HG03064 (cell line): ENCODE results near the gene FGFR3.

Experiments
- ATAC-seq: cut with Tn5 transposase; IDR thresholded peaks from one replicate; pipeline ENCODE4 v1.9.1; 2021; ENCODE audit warnings: low read depth; ENCODE audit not compliant: unreplicated experiment

Gene FGFR3

DNA sequence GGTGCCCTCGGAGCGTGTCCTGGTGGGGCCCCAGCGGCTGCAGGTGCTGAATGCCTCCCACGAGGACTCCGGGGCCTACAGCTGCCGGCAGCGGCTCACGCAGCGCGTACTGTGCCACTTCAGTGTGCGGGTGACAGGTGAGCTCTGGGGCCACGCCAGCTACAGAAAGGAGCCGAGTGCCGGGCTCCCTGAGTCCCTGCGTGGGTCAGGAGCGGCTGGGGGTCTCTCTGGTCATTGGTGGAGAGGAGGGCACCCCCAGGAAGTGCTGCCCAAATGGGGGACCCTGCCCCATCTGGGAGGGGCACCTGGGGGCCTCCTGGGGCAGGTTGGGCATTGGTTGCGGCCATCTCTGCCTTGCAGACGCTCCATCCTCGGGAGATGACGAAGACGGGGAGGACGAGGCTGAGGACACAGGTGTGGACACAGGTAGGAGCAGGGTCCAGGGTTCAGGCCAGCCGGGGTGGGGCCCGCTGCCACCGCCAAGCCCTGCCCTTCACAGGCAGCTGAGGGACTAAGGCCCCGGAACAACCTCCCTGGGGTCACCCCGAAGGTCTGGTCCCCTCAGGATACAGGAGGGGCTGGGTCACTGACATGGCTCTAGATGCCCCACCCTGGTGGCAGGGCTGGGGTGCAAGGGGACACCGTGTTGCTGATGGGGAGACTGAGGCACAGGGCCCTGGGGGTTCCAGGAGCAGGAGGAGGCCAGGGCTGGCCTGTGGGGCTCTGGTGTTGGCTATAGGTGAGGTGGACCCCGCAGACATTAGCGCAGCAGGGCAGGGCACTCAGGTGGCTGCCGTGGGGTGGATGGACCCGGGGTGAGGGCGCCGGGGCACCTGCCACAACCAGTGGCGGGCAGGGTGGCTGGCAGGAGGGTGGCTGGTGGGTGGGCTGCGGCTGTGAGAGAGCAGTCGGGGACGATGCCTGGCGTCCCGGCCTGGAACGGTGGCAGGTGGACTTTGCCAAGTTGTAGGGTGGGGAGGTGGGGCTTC, 6.6 kb downstream of the FGFR3 start:
- ATAC-seq, result no peak

DNA sequence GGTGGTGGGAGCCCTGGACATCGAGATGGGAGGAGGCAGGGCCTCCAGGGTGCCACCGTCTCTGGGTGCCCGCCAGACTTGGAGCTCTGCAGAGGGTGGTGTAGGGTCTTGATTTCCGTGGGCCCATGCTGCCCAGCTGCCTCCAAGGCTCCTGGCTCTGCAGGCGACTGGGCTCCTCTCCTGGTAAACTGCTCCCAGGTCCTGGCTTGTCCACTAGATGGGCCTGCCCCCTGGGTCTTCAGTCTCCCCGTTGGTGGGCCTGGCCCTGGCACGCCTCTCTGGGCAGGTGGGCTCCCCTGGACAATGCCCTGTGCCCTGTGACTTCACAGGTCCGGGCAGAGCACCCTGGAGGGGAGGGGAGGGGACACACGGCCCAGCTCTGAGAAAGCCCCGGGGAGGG, 7.7 kb downstream of the FGFR3 start:
- no peak for ATAC-seq

DNA sequence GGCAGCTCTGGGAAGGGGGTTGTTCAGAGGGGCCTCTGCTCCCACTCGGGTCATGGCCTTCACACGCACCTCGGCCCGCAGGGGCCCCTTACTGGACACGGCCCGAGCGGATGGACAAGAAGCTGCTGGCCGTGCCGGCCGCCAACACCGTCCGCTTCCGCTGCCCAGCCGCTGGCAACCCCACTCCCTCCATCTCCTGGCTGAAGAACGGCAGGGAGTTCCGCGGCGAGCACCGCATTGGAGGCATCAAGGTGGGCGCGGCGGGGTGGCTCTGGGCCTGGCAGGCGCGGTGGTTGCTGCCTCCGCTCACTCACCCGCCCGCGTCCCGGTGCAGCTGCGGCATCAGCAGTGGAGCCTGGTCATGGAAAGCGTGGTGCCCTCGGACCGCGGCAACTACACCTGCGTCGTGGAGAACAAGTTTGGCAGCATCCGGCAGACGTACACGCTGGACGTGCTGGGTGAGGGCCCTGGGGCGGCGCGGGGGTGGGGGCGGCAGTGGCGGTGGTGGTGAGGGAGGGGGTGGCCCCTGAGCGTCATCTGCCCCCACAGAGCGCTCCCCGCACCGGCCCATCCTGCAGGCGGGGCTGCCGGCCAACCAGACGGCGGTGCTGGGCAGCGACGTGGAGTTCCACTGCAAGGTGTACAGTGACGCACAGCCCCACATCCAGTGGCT, 8.3 kb downstream of the FGFR3 start:
- no peak for ATAC-seq

DNA sequence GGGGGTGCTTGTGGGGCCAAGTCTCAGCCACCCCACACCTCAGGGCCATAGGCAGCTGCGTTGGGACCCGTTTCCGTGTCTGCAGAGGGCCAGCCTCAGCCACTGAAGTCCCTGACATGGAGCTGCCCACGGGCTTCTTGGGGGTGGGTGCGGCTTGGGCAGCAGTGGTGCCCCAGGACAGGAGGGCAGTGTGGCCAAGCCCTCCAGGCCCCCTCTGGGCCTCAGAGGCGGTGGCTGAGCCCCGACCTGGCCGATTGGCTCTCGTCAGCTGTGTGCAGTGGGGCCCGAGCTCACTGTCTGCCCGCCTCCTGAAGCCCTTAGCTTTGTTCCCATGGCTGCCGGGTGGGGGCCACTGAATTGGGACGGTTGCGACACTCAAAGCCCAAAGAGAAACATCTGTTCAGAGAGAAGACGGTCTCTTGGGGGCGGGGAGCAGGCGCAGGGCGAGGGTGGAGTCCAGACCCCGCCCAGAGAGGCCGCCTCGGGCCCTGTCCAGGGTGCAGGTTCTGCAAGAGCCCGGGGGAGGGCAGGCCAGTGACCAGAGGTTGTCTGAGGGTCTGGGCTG, 9.1 kb downstream of the FGFR3 start:
- ATAC-seq, result no peak

DNA sequence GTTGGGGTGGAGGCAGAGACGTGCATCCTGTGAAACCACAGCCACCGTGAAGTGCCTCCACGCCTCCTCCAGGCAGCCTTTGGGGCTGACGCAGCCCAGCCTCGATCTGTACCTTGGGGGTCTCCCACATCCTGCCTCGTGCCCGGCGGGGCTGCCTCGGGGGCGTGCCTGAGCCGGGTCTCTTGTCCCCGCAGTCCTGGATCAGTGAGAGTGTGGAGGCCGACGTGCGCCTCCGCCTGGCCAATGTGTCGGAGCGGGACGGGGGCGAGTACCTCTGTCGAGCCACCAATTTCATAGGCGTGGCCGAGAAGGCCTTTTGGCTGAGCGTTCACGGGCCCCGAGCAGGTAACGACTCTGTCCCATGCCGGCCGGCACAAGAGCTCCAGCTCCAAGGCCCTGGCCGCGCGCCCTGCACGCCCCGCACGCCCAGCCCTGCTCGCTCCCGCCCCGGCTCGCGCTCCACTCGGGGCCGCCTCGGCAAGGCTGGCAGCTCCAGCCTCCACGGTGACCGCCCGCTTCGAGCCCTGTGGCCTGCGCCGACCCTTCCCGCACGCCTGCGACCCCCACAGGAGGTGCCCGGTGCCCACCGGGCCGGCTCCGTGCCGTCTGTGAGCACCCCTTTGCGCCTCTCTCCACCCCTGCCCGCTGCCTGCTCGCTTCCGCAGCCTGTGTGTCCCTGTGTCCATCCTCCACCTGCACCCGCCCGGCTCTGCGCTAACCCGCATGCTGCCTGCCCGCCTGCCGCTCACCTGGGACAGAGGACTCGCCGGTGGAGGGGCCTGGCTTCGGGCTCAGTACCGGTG, 9.8 kb downstream of the FGFR3 start:
- ATAC-seq, result no peak

DNA sequence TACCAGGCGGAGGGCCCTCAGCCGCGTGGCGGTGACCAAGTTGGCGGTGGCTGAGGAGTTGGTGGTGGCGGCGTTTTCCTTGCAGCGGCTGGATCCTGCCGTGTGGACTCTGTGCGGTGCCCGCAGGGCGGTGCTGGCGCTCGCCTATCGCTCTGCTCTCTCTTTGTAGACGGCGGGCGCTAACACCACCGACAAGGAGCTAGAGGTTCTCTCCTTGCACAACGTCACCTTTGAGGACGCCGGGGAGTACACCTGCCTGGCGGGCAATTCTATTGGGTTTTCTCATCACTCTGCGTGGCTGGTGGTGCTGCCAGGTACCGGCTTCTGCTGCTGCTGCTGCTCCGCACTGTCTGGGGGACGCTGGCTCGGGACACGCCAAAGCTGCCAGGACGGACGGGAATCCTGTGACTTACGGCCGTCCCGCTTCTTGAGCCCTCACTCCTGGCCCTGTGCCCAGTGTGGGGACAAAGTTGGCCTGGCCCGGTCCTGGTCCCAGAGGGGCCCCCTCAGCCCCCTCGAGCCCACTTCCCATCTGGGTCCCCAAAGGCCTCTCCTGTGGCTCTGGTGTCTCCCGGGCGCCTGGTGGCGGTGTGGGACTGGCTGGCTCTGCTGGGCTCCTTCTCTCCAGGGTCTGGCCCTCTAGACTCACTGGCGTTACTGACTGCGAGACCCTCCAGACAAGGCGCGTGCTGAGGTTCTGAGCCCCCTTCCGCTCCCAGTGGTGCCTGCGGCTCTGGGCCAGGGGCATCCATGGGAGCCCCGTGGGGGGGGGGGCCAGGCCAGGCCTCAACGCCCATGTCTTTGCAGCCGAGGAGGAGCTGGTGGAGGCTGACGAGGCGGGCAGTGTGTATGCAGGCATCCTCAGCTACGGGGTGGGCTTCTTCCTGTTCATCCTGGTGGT, 10.7 kb downstream of the FGFR3 start:
- ATAC-seq, result no peak

DNA sequence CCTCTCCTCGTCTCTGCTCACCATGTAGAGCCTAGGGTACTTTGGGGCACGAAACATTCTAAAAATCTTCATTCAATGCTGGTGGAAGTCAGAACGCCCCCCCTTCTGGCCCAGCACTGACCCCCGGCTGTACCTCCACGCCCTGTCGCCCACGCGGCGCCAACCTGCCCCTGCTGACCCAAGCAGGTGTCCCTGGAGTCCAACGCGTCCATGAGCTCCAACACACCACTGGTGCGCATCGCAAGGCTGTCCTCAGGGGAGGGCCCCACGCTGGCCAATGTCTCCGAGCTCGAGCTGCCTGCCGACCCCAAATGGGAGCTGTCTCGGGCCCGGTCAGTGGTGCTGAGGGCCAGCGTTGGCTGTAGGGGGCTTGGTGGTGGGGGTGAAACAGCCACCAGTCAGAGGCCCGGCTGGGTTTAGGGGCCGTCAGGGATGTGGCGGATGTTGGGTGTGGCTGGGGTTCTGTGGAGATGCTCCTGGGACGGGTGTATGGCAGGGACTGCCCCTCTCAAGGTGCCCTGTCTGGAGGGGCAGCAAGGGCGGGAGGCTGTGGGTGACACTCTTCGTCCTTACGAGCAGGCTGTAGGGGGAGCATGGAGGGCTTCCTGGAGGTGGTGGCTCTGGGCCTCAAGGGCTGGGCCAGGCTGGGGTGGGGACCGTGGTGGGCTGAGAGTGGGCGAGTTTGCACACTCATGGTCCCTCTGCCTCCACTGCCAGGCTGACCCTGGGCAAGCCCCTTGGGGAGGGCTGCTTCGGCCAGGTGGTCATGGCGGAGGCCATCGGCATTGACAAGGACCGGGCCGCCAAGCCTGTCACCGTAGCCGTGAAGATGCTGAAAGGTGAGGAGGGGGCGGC, 11.8 kb downstream of the FGFR3 start:
- ATAC-seq, result no peak

DNA sequence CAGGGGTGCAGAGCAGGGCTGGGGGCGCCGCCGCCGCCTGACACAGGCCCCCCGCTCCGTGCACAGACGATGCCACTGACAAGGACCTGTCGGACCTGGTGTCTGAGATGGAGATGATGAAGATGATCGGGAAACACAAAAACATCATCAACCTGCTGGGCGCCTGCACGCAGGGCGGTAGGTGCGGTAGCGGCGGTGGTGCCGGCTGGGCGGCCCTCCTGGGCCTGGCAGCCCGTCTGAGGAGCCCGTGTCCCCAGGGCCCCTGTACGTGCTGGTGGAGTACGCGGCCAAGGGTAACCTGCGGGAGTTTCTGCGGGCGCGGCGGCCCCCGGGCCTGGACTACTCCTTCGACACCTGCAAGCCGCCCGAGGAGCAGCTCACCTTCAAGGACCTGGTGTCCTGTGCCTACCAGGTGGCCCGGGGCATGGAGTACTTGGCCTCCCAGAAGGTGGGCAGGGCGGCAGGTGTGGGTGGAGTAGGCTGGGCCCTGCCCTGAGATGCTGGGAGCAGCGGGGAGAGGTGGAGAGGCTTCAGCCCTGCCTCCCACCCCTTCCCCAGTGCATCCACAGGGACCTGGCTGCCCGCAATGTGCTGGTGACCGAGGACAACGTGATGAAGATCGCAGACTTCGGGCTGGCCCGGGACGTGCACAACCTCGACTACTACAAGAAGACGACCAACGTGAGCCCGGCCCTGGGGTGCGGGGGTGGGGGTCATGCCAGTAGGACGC, 12.6 kb downstream of the FGFR3 start:
- ATAC-seq, result no peak

DNA sequence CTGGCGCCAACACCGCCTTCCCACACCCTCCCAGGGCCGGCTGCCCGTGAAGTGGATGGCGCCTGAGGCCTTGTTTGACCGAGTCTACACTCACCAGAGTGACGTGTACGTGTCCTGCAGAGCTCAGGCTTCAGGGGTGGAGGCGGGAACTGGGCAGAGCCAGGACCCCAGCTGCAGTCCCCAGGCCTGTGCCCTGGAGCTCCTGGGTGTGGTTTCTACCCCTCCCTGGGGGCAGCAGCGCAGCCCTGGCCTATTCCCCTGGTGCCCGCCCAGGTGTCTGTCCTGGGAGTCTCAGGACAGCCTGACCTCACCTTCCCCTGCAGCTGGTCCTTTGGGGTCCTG, 13.1 kb downstream of the FGFR3 start:
- ATAC-seq, result no peak

DNA sequence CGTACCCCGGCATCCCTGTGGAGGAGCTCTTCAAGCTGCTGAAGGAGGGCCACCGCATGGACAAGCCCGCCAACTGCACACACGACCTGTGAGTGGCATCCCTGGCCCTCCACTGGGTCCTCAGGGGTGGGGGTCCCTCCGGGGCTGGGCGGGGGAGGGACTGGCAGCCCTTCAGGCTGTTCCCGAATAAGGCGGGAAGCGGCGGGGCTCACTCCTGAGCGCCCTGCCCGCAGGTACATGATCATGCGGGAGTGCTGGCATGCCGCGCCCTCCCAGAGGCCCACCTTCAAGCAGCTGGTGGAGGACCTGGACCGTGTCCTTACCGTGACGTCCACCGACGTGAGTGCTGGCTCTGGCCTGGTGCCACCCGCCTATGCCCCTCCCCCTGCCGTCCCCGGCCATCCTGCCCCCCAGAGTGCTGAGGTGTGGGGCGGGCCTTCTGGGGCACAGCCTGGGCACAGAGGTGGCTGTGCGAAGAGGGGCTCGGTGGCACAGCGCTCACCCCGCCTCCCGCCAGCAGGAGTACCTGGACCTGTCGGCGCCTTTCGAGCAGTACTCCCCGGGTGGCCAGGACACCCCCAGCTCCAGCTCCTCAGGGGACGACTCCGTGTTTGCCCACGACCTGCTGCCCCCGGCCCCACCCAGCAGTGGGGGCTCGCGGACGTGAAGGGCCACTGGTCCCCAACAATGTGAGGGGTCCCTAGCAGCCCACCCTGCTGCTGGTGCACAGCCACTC, 13.7 kb downstream of the FGFR3 start:
- no peak for ATAC-seq

DNA sequence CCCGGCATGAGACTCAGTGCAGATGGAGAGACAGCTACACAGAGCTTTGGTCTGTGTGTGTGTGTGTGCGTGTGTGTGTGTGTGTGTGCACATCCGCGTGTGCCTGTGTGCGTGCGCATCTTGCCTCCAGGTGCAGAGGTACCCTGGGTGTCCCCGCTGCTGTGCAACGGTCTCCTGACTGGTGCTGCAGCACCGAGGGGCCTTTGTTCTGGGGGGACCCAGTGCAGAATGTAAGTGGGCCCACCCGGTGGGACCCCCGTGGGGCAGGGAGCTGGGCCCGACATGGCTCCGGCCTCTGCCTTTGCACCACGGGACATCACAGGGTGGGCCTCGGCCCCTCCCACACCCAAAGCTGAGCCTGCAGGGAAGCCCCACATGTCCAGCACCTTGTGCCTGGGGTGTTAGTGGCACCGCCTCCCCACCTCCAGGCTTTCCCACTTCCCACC, 14.3 kb downstream of the FGFR3 start:
- no peak for ATAC-seq

DNA sequence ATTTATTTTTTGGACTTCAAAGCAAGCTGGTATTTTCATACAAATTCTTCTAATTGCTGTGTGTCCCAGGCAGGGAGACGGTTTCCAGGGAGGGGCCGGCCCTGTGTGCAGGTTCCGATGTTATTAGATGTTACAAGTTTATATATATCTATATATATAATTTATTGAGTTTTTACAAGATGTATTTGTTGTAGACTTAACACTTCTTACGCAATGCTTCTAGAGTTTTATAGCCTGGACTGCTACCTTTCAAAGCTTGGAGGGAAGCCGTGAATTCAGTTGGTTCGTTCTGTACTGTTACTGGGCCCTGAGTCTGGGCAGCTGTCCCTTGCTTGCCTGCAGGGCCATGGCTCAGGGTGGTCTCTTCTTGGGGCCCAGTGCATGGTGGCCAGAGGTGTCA, 15.3 kb downstream of the FGFR3 start:
- no peak for ATAC-seq

DNA sequence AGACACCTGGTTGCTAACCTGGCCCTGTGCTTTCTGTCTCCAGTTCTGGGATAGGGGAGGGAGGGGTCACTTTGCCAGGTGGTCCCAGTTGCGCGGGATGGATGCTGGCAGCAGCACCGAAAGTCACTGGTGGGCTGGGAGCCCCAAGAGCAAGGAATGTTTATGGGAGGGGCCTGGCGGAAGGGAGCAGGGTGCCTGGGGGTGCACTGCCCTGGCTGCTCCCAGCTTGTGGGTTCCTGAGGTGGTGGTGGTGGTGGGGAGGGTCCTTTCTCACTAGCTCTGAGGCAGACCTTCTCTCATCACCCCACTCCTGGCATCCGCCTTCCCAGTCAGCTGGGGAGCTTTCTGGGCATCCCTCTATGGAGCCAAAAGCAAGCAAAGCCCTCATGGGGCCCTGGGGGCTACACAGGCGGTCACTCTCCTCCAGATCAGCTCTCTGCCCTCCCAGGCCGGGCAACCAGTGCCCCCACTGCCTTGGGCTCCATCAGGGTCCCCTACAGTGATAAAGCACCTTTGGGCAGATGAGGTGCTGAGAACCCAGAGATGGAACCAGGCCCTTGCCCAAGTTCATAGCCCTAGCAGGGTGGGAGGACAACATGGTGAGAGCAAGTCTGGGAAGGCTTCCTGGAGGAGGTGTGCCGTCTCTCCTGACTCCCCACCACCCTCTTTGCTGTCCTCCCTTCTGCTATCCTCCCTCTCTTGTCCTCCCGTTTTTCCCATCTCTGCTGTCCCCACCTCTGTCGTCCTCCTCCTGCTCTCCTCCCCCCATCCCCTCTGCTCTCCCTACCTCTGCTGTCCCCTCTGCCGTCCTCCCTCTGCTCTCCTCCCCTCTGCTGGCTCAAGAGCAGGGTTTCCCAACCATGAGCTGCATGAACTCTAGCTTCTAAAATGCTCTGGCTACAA, 16.0 kb downstream of the FGFR3 start:
- no peak for ATAC-seq

DNA sequence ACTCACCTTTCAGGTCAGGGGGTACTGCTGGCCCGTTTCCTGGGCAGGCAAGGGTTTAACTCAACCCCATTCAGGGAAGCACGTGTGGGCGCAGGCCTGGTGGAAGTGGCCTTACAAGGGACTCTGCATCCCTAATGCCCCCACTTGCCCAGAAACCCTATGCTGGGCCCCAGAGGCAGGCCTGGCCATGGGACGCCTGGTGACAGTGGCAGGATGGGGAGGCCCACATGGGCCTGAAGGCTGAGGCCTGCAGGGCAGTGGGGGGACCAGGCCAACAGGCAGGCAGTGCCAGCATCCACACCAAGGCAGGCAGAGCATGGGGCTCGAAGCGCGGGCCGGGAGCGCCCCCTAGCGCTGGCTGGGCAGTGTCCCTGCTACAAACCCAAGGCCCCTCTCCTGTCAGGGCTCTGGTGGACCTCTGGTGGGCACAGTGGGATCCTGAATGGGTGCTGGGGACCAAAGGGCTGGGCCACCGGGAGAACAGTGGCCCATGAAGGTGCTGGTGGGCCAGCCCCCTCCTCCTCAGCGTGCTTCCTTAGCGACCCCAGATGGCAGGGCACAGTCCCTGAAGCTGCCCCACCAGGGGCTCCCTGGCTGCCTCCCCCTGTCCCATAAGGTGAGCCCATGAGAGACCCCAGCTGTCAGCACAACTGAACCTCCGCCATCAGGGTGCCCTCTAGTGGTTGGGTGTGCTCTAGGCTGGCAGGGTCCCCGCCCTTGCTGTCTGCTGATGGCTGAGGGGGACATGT, 16.8 kb downstream of the FGFR3 start:
- no peak for ATAC-seq

DNA sequence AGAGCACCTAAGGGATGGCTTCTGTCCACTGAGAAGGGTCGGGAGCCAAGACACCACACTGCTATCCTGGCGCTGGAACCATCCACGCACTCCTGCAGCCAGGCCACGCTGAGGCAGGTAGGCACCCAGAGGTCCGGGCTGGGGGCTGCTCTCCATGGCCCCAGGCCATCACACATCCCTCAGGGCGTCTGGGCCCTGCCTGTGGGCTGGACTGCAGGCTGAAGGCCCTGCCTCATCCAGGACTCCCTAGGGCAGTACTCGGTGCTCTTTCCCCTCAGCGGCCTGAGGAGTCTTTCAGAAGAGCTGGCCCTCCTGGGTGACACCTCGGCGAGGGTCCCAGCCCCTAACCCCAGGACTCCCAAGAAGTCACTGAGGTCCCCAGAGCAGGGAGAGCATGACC, 17.7 kb downstream of the FGFR3 start:
- no peak for ATAC-seq

DNA sequence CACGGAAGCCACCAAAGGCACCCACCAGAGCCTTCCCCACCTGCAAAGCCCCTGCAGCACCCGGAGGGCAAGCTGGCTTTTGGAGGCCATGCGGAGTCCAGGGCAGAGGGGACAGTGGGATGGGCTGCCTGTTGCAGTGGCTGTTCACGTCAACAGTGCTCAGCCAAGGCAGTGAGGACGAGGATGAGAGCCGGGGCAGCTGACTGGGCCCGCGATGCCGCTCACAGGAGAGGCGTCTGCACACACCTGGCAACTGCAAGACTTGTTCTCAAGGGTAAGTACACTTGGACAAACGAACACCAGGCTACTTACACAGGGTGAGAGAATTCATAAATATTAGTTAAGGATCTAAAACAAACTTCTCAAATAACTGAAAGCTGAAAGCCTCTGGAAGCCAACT, 19.6 kb downstream of the FGFR3 start:
- no peak for ATAC-seq
